ENCODE measurements around the gene SALL1.

Gene SALL1

DNA sequence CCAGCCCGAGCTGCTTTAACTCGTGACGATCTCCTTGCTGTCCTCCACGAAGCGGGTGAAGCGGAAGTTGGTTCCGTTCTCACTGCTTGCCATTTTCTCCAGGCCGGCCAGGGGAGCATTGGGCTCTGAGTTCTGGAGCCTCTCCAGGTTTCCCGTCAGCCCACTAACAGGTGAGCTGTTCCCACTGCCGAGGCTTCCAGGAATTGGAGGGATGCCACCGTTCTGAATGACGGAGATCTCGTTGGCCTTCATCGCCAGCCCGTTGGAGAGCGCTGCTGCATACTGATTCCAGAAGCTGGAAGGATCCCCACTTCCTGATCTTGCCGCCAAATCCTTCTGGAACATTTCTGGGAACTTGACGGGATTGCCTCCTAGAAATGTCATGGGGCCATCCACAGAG, 14.0 kb downstream of the SALL1 start:
- WGBS, 2 donors (ENCODE audit: extremely low coverage in 2 of 2, insufficient read length in 2 of 2, insufficient replicate concordance in 1 of 2), result no CpG with 5 or more reads among the region's 18 CpGs
- Histone ChIP-seq H3K4me2 (ENCODE audit: insufficient read depth, low read length, poor library complexity, severe bottlenecking) (no peak overlapping the region), H3K4me1 (ENCODE audit: control insufficient read depth in 2 of 2, insufficient read depth in 1 of 2, low read depth in 1 of 2, low read length in 2 of 2) (peaks cover 8 to 14% of the 10 kb centered on the region in 2 donors), H3K9me3 (replicated peaks in 1 of 2; ENCODE audit: control insufficient read depth in 2 of 2, insufficient read depth in 1 of 2, low read depth in 1 of 2, low read length in 2 of 2) (peaks cover 0 to 44% of the 10 kb centered on the region in 2 donors), H3K27me3 (ENCODE audit: control insufficient read depth in 3 of 3, insufficient read depth in 3 of 3, low read depth in 1 of 3, low read length in 3 of 3) (no peaks in the 10 kb centered on the region), H2BK15ac (ENCODE audit: low read length) (no peak overlapping the region), H3K9ac (ENCODE audit: low read depth, low read length, poor library complexity) (no peak overlapping the region), H2BK5ac (ENCODE audit: low read length) (no peak overlapping the region), H2BK120ac (ENCODE audit: low read depth, low read length) (no peak overlapping the region), H2AFZ (ENCODE audit: low read length) (no peak overlapping the region), H4K8ac (ENCODE audit: low read depth, low read length) (no peak overlapping the region), H3K36me3 (replicated peaks in 1 of 2; ENCODE audit: control insufficient read depth in 2 of 2, insufficient read depth in 2 of 2, low read length in 2 of 2) (peaks cover 41 to 79% of the 10 kb centered on the region in 2 donors), H3K79me1 (ENCODE audit: low read depth, low read length) (no peaks in the 10 kb centered on the region), H4K91ac (ENCODE audit: low read depth, low read length, poor library complexity) (no peak overlapping the region), H2AK5ac (ENCODE audit: low read depth, low read length) (no peak overlapping the region), H3K18ac (ENCODE audit: low read length) (no peak overlapping the region), H3K4me3 (ENCODE audit: low read length in 2 of 2) (no peak overlapping the region), H2BK12ac (ENCODE audit: low read length) (no peak overlapping the region), H3K14ac (ENCODE audit: low read length) (no peak overlapping the region), H3K23ac (ENCODE audit: low read depth, low read length, poor library complexity) (no peak overlapping the region), H3K27ac (replicated peaks; ENCODE audit: low read length) (no peak overlapping the region), H3K4ac (ENCODE audit: low read length) (no peak overlapping the region)
- DNase-seq (ENCODE audit: low spot score), result no peak

DNA sequence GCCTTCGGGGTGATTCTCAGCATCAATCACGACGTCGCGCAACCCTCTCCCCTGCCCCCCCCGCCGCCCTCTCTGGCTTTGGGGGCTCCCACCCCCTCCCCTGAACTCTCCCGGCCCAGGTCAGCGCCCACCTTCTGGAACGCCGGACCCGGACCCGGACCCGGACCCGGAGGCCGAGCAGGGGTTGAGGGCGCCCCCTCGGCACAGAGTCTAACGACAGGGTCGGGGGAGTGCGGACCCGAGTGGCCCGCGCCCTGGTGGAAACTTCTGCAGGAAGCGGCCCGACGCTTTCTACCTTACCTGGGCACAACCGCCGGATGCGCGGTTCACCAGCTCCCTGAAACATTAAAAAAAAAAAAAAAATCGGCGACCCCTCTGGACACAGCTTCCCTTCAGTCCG, 16.2 kb downstream of the SALL1 start:
- no peak overlapping the region for H2AFZ ChIP-seq (ENCODE audit: low read length)
- H3K79me1 ChIP-seq (ENCODE audit: low read depth, low read length), result no peaks in the 10 kb centered on the region
- no peak overlapping the region for H2BK12ac ChIP-seq (ENCODE audit: low read length)
- peak overlapping the region; percentile 95 for H3K18ac ChIP-seq (ENCODE audit: low read length)
- peak overlapping the region; percentile 73 for H3K4me2 ChIP-seq (ENCODE audit: insufficient read depth, low read length, poor library complexity, severe bottlenecking)
- peak overlapping the region; percentile 81 for H3K9ac ChIP-seq (ENCODE audit: low read depth, low read length, poor library complexity)
- no CpG with 5 or more reads among the region's 34 CpGs for WGBS, 2 donors (ENCODE audit: extremely low coverage in 2 of 2, insufficient read length in 2 of 2, insufficient replicate concordance in 1 of 2)
- DNase-seq (ENCODE audit: low spot score), result no peak
- no peak overlapping the region for H3K4ac ChIP-seq (ENCODE audit: low read length)
- H3K9me3 ChIP-seq (replicated peaks in 1 of 2; ENCODE audit: control insufficient read depth in 2 of 2, insufficient read depth in 1 of 2, low read depth in 1 of 2, low read length in 2 of 2), result peaks cover 0 to 25% of the 10 kb centered on the region in 2 donors
- H3K14ac ChIP-seq (ENCODE audit: low read length), result no peak overlapping the region
- peak overlapping the region; percentile 65 for H2AK5ac ChIP-seq (ENCODE audit: low read depth, low read length)
- no peak overlapping the region for H4K91ac ChIP-seq (ENCODE audit: low read depth, low read length, poor library complexity)
- H4K8ac ChIP-seq (ENCODE audit: low read depth, low read length), result no peak overlapping the region
- H2BK15ac ChIP-seq (ENCODE audit: low read length), result no peak overlapping the region
- H3K27me3 ChIP-seq (ENCODE audit: control insufficient read depth in 3 of 3, insufficient read depth in 3 of 3, low read depth in 1 of 3, low read length in 3 of 3), result no peaks in the 10 kb centered on the region
- H3K36me3 ChIP-seq (replicated peaks in 1 of 2; ENCODE audit: control insufficient read depth in 2 of 2, insufficient read depth in 2 of 2, low read length in 2 of 2), result peaks cover 25 to 57% of the 10 kb centered on the region in 2 donors
- H3K4me1 ChIP-seq (ENCODE audit: control insufficient read depth in 2 of 2, insufficient read depth in 1 of 2, low read depth in 1 of 2, low read length in 2 of 2), result peaks cover 8 to 12% of the 10 kb centered on the region in 2 donors
- peak overlapping the region; percentile 27 for H3K23ac ChIP-seq (ENCODE audit: low read depth, low read length, poor library complexity)
- no peak overlapping the region for H3K27ac ChIP-seq (replicated peaks; ENCODE audit: low read length)
- no peak overlapping the region for H2BK120ac ChIP-seq (ENCODE audit: low read depth, low read length)
- H3K4me3 ChIP-seq (ENCODE audit: low read length in 2 of 2), result no peak overlapping the region
- no peak overlapping the region for H2BK5ac ChIP-seq (ENCODE audit: low read length)

DNA sequence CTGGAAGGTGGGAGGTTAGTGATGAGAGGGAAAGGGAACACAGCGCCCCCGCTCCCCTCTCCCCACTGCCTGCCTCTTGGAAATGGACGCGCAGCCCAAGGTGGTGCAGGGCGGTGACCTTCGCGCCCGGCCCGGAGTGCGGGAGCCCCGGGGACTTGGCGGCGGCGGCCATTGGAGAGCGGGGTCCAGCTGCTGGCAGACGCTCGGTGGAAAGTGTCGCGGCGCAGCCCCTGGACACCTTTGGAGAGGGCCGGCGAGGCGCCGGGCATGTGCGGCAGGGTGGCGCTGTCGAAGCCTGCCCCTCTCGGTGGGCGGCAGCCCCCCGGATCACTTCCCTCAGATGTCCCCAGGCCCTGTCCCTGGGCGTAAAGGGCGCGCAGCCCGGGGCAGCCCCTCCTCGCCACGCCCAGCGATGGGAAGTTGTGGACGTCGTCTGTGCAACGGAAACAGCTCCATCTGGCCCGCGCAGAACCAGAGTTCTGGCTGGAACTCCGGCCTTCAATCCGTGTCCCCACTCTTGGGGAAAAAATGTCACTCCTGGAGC, 16.7 kb downstream of the SALL1 start:
- H2BK12ac ChIP-seq (ENCODE audit: low read length), result no peak overlapping the region
- peaks cover 0 to 19% of the 10 kb centered on the region in 2 donors for H3K9me3 ChIP-seq (replicated peaks in 1 of 2; ENCODE audit: control insufficient read depth in 2 of 2, insufficient read depth in 1 of 2, low read depth in 1 of 2, low read length in 2 of 2)
- no peak overlapping the region for H4K91ac ChIP-seq (ENCODE audit: low read depth, low read length, poor library complexity)
- H3K4me3 ChIP-seq (ENCODE audit: low read length in 2 of 2), result peak overlapping the region in 1 of 2 donors; percentile 59
- no peak overlapping the region for H2BK120ac ChIP-seq (ENCODE audit: low read depth, low read length)
- peak overlapping the region; percentile 81 for H3K9ac ChIP-seq (ENCODE audit: low read depth, low read length, poor library complexity)
- peaks cover 8 to 9% of the 10 kb centered on the region in 2 donors for H3K4me1 ChIP-seq (ENCODE audit: control insufficient read depth in 2 of 2, insufficient read depth in 1 of 2, low read depth in 1 of 2, low read length in 2 of 2)
- H2AK5ac ChIP-seq (ENCODE audit: low read depth, low read length), result peak overlapping the region; percentile 65
- H3K4me2 ChIP-seq (ENCODE audit: insufficient read depth, low read length, poor library complexity, severe bottlenecking), result peak overlapping the region; percentile 73
- DNase-seq (ENCODE audit: low spot score), result no peak
- no peak overlapping the region for H2AFZ ChIP-seq (ENCODE audit: low read length)
- no peak overlapping the region for H4K8ac ChIP-seq (ENCODE audit: low read depth, low read length)
- no peak overlapping the region for H3K27ac ChIP-seq (replicated peaks; ENCODE audit: low read length)
- H3K23ac ChIP-seq (ENCODE audit: low read depth, low read length, poor library complexity), result peak overlapping the region; percentile 27
- H2BK15ac ChIP-seq (ENCODE audit: low read length), result no peak overlapping the region
- no peak overlapping the region for H2BK5ac ChIP-seq (ENCODE audit: low read length)
- no peak overlapping the region for H3K14ac ChIP-seq (ENCODE audit: low read length)
- H3K36me3 ChIP-seq (replicated peaks in 1 of 2; ENCODE audit: control insufficient read depth in 2 of 2, insufficient read depth in 2 of 2, low read length in 2 of 2), result peaks cover 19 to 52% of the 10 kb centered on the region in 2 donors
- H3K79me1 ChIP-seq (ENCODE audit: low read depth, low read length), result no peaks in the 10 kb centered on the region
- H3K27me3 ChIP-seq (ENCODE audit: control insufficient read depth in 3 of 3, insufficient read depth in 3 of 3, low read depth in 1 of 3, low read length in 3 of 3), result no peaks in the 10 kb centered on the region
- no peak overlapping the region for H3K4ac ChIP-seq (ENCODE audit: low read length)
- no CpG with 5 or more reads among the region's 44 CpGs for WGBS, 2 donors (ENCODE audit: extremely low coverage in 2 of 2, insufficient read length in 2 of 2, insufficient replicate concordance in 1 of 2)
- peak overlapping the region; percentile 95 for H3K18ac ChIP-seq (ENCODE audit: low read length)

DNA sequence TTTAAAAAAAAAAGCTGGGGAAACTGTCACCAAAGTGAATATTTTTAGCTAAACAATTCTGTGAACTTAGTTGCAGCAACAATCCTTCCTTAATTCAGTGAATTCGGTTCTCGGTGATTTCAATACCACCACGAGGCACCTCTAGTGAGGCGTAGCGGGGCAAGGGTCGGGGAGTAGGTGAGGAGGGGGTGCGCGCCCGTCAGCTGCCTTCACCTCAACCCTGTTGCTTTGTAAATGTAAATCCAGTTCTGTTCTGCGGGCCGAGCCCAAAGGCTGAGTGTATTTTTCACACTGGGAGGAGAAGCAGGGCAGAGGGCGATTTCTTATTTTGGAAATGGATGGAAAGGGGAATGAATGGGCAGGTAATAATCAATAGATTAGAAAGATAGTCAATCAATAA, 17.4 kb downstream of the SALL1 start:
- H2BK5ac ChIP-seq (ENCODE audit: low read length), result no peak overlapping the region
- peaks cover 11% of the 10 kb centered on the region in 2 donors for H3K4me1 ChIP-seq (ENCODE audit: control insufficient read depth in 2 of 2, insufficient read depth in 1 of 2, low read depth in 1 of 2, low read length in 2 of 2)
- H2AFZ ChIP-seq (ENCODE audit: low read length), result peak overlapping the region; percentile 29
- H2BK15ac ChIP-seq (ENCODE audit: low read length), result no peak overlapping the region
- no peak overlapping the region for H4K91ac ChIP-seq (ENCODE audit: low read depth, low read length, poor library complexity)
- H2BK12ac ChIP-seq (ENCODE audit: low read length), result no peak overlapping the region
- H3K27me3 ChIP-seq (ENCODE audit: control insufficient read depth in 3 of 3, insufficient read depth in 3 of 3, low read depth in 1 of 3, low read length in 3 of 3), result no peaks in the 10 kb centered on the region
- H3K27ac ChIP-seq (replicated peaks; ENCODE audit: low read length), result no peak overlapping the region
- H3K4me2 ChIP-seq (ENCODE audit: insufficient read depth, low read length, poor library complexity, severe bottlenecking), result peak overlapping the region; percentile 73
- H3K36me3 ChIP-seq (replicated peaks in 1 of 2; ENCODE audit: control insufficient read depth in 2 of 2, insufficient read depth in 2 of 2, low read length in 2 of 2), result peaks cover 13 to 45% of the 10 kb centered on the region in 2 donors
- H3K14ac ChIP-seq (ENCODE audit: low read length), result no peak overlapping the region
- no peaks in the 10 kb centered on the region for H3K79me1 ChIP-seq (ENCODE audit: low read depth, low read length)
- no peak overlapping the region for H3K23ac ChIP-seq (ENCODE audit: low read depth, low read length, poor library complexity)
- no peak overlapping the region for H2BK120ac ChIP-seq (ENCODE audit: low read depth, low read length)
- no peak overlapping the region for H2AK5ac ChIP-seq (ENCODE audit: low read depth, low read length)
- no peak overlapping the region for H3K4me3 ChIP-seq (ENCODE audit: low read length in 2 of 2)
- no peak overlapping the region for H3K4ac ChIP-seq (ENCODE audit: low read length)
- DNase-seq (ENCODE audit: low spot score), result no peak
- peak overlapping the region; percentile 87 for H3K18ac ChIP-seq (ENCODE audit: low read length)
- peaks cover 0 to 13% of the 10 kb centered on the region in 2 donors for H3K9me3 ChIP-seq (replicated peaks in 1 of 2; ENCODE audit: control insufficient read depth in 2 of 2, insufficient read depth in 1 of 2, low read depth in 1 of 2, low read length in 2 of 2)
- no peak overlapping the region for H4K8ac ChIP-seq (ENCODE audit: low read depth, low read length)
- no peak overlapping the region for H3K9ac ChIP-seq (ENCODE audit: low read depth, low read length, poor library complexity)
- WGBS, 2 donors (ENCODE audit: extremely low coverage in 2 of 2, insufficient read length in 2 of 2, insufficient replicate concordance in 1 of 2), result no CpG with 5 or more reads among the region's 12 CpGs
